Ishikawa (cell line): ENCODE data around the gene NTNG2.

Source experiments
- CEBPB ChIP-seq: IDR thresholded peaks from 2 replicates; pipeline ENCODE4 v1.6.1; 2012
- CREB1 ChIP-seq: IDR thresholded peaks from 2 replicates; pipeline ENCODE4 v1.6.1; 2012; ENCODE audit warnings: low read depth
- EGR1 ChIP-seq: IDR thresholded peaks from 2 replicates; pipeline ENCODE4 v1.6.1; 2012
- EP300 ChIP-seq: IDR thresholded peaks from 2 replicates; pipeline ENCODE4 v1.6.1; 2012; ENCODE audit warnings: borderline replicate concordance
- FOXM1 ChIP-seq: IDR thresholded peaks from 2 replicates; pipeline ENCODE4 v1.6.1; 2012; ENCODE audit warnings: low read depth, borderline replicate concordance
- NFIC ChIP-seq: IDR thresholded peaks from 2 replicates; pipeline ENCODE4 v1.6.1; 2012
- RAD21 ChIP-seq: IDR thresholded peaks from 2 replicates; pipeline ENCODE4 v1.6.1; 2012; ENCODE audit warnings: low read depth
- REST ChIP-seq: IDR thresholded peaks from 2 replicates; pipeline ENCODE4 v1.6.1; 2012; ENCODE audit warnings: low read depth, mild to moderate bottlenecking
- TAF1 ChIP-seq: IDR thresholded peaks from 2 replicates; pipeline ENCODE4 v1.6.1; 2012; ENCODE audit warnings: low read depth, mild to moderate bottlenecking
- TCF12 ChIP-seq: IDR thresholded peaks from 2 replicates; pipeline ENCODE4 v1.6.1; 2012; ENCODE audit warnings: low read depth
- TEAD4 ChIP-seq: IDR thresholded peaks from 2 replicates; pipeline ENCODE4 v1.6.1; 2012
- USF1 ChIP-seq: IDR thresholded peaks from 2 replicates; pipeline ENCODE4 v1.6.1; 2012
- YY1 ChIP-seq: IDR thresholded peaks from 2 replicates; pipeline ENCODE4 v1.6.1; 2012; ENCODE audit warnings: low read depth
- ZBTB7A ChIP-seq: IDR thresholded peaks from 2 replicates; pipeline ENCODE4 v1.6.1; 2012; ENCODE audit warnings: low read depth
- TF ChIP-seq, protein P1 (sequence below): IDR thresholded peaks from 2 replicates; pipeline ENCODE4 v1.6.1; 2012

The NTNG2 gene

DNA sequence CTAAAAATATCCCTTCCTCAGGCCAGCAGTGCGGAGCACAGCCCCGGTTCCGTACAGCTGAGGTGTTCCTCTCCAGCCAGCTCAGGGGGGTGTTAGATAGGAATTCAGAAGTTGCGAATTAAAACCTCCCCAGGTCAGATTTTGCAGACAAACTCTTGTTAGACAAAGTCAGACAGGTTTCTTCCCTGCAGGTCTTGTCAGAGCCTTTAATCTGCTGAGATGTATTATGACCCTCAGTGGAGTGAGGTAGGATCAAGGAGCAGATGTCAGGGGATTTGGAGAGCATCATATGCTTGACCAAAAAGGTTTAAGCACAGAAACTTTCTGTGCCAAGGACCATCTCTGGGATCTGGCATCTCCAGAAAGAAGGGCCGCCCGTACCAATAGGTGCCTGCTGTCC, 60.1 kb downstream of the NTNG2 start:
- TF ChIP-seq CREB1 (no peak), NFIC (no peak), TAF1 (no peak), TEAD4 (no peak), CEBPB (no peak), REST (no peak), ZBTB7A (no peak), USF1 (no peak)
- TF ChIP-seq, protein P1, sequence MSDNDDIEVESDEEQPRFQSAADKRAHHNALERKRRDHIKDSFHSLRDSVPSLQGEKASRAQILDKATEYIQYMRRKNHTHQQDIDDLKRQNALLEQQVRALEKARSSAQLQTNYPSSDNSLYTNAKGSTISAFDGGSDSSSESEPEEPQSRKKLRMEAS, result no peak

DNA sequence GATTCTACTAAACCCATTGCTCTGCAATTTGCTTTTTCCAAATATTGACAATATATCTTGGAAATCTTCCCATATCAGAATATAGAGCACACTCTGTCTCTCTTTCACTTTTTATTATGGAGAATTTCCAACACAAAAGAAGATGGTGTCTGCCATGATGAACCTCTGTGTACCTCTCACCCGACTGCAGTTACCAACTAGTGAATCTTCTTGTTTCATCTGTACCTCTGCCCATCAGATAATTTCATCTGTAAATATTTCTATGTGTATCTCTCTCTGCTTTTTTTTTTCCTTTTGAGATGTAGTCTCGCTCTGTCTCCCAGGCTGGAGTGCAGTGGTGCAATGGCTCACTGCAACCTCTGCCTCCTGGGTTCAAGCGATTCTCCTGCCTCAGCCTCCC, 62.8 kb downstream of the NTNG2 start:
- TF ChIP-seq NFIC, result no peak
- TF ChIP-seq ZBTB7A, result no peak
- no peak for TF ChIP-seq CREB1
- TF ChIP-seq TCF12, result no peak
- no peak for TF ChIP-seq RAD21
- no peak for TF ChIP-seq EP300
- TF ChIP-seq CEBPB, result no peak

DNA sequence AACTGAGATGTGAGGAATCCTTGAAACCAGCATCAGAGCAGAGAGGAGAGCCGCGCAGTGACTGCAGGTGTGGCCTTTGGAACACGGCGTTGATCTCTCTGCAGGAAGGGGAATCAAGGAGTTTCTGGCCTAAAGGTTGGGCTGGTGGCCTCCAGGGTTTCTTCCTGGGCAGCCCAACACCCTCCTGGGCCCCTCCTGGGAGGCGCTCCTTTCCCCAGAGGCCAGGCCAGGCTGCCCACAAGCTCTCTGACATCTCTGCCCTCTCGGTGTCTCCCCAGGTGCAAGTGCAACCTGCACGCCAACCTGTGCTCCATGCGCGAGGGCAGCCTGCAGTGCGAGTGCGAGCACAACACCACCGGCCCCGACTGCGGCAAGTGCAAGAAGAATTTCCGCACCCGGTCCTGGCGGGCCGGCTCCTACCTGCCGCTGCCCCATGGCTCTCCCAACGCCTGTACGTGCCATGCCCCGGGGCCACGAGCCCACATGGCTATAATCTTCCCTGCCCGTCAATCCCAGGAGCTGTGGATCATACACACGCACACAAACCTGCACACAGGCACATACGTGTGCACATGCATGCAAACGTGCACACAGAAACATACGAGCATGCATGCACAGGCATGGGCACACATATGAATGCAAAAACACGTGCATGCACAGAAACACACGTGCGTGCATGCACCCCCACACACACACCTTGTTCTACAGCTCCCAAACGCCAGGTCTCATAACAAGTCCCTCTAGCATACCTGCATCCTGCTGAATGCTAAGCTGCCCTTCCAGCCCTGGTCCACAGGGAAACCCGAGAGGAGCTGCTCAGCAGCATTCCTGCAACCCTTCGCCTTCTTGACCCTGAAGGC, 64.9 kb downstream of the NTNG2 start:
- TF ChIP-seq REST (no peak), ZBTB7A (no peak), FOXM1 (no peak), USF1 (no peak), CEBPB (no peak), TEAD4 (no peak), TAF1 (no peak), RAD21 (no peak), EP300 (no peak), EGR1 (no peak), CREB1 (no peak)
- TF ChIP-seq, protein P1, result no peak

DNA sequence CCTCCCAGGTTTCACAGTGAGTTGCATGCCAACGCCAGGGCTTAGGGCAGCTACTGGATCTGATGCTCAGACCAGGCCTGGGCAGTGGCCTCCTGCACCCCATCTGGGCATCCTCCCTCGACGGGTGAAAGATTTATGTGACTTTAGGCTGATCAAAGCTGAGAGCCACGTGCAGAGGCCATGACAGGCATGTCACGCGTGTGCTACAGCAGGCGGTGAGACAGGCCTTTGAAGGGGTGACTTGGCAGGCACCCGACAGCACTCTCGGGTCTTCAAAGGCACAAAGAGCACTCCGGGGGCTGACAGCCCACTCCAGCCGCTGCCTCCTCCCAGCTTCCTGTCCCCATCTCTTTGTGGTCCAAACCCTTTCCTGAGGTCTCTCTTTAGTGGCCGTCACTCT, 66.2 kb downstream of the NTNG2 start:
- no peak for TF ChIP-seq NFIC
- no peak for TF ChIP-seq TCF12
- no peak for TF ChIP-seq RAD21
- TF ChIP-seq USF1, result no peak
- TF ChIP-seq ZBTB7A, result no peak

GRCh38 chr9:132230605-132231004, 68.7 kb downstream of the NTNG2 start:
- TF ChIP-seq, protein P1, result no peak
- TF ChIP-seq EP300, result no peak
- no peak for TF ChIP-seq CREB1
- TF ChIP-seq NFIC, result no peak
- TF ChIP-seq EGR1, result no peak
- TF ChIP-seq RAD21, result no peak
- no peak for TF ChIP-seq FOXM1
- TF ChIP-seq YY1, result no peak
- no peak for TF ChIP-seq CEBPB
- TF ChIP-seq TAF1, result no peak
- no peak for TF ChIP-seq TEAD4
- TF ChIP-seq ZBTB7A, result no peak
- TF ChIP-seq REST, result no peak
- no peak for TF ChIP-seq TCF12
- no peak for TF ChIP-seq USF1
